NCI-H1436 treated with DMSO at 0.1 percent for 48 hours (cell line): Measurements from ENCODE around the gene C4A.
"Not testable (repeated sequence)": the region's sequence is repeated elsewhere in the genome, so short reads cannot be mapped to it uniquely, and the experiment has no call there.

Source experiments
- DNase-seq: peaks from one replicate; lab custom pipeline; 2025; lab: John Stamatoyannopoulos, UW

C4A gene

DNA sequence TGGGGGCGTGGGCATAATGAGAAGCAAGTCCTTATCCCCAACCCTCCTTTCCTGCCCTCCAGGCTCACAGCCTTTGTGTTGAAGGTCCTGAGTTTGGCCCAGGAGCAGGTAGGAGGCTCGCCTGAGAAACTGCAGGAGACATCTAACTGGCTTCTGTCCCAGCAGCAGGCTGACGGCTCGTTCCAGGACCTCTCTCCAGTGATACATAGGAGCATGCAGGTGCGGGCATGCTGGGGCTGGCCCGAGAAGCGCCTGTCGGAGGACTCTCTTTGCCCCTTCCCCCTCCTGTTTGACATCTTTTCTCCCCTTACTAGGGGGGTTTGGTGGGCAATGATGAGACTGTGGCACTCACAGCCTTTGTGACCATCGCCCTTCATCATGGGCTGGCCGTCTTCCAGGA, 46.8 kb downstream of the C4A start:
- DNase-seq: not testable (repeated sequence)

DNA sequence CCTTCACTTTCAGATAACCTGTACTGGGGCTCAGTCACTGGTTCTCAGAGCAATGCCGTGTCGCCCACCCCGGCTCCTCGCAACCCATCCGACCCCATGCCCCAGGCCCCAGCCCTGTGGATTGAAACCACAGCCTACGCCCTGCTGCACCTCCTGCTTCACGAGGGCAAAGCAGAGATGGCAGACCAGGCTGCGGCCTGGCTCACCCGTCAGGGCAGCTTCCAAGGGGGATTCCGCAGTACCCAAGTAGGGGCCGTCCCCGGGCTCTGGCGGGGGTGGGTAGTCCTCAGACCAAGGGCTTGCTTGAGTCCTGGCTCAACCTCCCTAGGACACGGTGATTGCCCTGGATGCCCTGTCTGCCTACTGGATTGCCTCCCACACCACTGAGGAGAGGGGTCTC, 47.7 kb downstream of the C4A start:
- DNase-seq: not testable (repeated sequence)

DNA sequence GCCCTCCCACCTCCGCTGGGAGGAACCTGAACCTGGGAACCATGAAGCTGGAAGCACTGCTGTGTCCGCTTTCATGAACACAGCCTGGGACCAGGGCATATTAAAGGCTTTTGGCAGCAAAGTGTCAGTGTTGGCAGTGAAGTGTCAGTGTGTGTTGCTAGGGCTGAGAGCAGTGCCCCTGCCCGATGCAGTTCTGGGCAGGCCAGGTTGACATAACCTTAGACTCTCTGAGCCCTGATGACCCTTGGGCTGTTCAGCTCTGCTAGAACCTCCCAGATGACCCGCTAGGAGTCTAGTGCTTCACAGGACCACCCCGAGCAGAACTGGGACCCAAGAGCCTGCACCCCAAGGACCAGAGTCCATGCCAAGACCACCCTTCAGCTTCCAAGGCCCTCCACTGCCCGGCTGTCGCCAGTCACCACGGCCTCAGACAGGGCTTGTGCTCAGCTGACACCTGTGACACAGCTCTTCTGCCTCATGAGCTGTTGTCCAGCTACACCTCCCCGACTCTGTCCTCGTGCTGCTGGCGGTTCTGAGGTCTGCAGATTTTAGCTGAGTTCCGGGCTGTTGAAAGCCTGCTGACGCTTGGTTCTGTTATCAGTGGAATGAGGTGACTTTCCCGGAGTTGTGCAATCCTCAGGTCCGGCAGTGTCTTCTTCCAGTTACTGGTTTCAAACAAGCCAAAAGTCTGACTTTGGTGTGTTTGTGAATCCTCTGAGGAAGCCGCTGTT, 53.6 kb downstream of the C4A start:
- not testable (repeated sequence) for DNase-seq

DNA sequence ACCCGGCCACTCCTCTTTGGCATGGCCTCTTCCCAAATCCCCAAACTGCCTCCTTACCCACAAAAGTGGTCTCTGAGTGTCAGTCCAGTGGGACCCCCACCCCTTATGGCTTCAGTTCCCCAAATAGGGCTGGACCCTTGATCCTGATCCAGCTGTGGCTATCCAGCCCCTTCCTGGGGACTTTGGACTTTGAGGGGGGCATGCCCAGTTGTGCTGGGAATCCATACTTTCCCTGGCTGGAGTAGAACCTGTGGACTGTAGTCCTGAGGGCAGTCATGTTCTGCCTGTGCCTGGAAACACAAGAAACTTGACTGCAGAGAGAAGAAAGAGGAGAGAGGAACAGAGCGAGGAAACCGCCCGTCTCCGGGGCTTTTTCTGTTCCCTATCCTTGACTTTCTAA, 55.3 kb downstream of the C4A start:
- DNase-seq: not testable (repeated sequence)

DNA sequence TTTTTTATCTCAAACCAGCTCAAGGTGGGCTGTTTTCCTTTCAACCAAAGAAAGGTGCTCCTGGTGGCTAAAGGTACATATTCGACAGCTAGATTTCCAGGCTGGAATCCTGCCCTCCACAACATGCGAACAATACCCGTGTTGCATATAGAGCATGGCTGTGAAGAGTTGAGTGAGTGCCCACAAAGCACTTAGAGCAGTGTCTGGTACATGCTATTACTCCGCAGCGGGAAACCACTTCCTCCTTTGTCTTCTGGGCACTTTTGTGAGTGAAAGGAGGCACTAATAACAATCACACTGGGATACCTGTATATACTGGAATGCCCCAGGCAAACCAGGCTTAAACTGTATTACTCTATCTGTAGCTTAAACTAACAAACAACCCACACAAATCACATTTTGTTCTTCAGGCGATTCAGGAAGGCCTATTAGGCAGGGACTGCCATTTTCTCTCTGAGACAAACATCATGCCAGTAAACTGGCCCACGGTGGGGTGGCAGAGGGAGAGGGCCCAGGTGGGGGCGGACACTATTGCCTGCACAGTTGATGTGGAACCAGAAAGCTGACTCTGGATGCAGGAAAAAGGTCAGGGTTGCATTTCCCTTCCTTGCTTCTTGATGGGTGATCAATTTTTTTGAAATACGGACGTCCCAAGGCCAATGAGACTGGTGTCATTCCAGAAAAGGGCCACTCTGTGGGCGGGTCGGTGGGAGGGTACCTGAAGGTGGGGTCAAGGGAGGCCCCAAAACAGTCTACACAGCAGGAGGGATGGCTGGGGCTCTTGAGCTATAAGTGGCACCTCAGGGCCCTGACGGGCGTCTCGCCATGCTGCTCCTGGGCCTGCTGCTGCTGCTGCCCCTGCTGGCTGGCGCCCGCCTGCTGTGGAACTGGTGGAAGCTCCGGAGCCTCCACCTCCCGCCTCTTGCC, 56.0 kb downstream of the C4A start, which contains the start of gene CYP21A2:
Gene CYP21A2 (plus strand): TSS at position 818 of the 927 bp plus-strand sequence. CDS start 8 bp downstream, at position 826.
- not testable (repeated sequence) for DNase-seq

DNA sequence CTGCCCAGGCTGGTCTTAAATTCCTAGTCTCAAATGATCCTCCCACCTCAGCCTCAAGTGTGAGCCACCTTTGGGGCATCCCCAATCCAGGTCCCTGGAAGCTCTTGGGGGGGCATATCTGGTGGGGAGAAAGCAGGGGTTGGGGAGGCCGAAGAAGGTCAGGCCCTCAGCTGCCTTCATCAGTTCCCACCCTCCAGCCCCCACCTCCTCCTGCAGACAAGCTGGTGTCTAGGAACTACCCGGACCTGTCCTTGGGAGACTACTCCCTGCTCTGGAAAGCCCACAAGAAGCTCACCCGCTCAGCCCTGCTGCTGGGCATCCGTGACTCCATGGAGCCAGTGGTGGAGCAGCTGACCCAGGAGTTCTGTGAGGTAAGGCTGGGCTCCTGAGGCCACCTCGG, 57.0 kb downstream of the C4A start:
- DNase-seq: not testable (repeated sequence)

DNA sequence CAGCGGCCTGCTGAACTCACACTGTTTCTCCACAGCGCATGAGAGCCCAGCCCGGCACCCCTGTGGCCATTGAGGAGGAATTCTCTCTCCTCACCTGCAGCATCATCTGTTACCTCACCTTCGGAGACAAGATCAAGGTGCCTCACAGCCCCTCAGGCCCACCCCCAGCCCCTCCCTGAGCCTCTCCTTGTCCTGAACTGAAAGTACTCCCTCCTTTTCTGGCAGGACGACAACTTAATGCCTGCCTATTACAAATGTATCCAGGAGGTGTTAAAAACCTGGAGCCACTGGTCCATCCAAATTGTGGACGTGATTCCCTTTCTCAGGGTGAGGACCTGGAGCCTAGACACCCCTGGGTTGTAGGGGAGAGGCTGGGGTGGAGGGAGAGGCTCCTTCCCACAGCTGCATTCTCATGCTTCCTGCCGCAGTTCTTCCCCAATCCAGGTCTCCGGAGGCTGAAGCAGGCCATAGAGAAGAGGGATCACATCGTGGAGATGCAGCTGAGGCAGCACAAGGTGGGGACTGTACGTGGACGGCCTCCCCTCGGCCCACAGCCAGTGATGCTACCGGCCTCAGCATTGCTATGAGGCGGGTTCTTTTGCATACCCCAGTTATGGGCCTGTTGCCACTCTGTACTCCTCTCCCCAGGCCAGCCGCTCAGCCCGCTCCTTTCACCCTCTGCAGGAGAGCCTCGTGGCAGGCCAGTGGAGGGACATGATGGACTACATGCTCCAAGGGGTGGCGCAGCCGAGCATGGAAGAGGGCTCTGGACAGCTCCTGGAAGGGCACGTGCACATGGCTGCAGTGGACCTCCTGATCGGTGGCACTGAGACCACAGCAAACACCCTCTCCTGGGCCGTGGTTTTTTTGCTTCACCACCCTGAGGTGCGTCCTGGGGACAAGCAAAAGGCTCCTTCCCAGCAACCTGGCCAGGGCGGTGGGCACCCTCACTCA, 57.7 kb downstream of the C4A start:
- DNase-seq: not testable (repeated sequence)

DNA sequence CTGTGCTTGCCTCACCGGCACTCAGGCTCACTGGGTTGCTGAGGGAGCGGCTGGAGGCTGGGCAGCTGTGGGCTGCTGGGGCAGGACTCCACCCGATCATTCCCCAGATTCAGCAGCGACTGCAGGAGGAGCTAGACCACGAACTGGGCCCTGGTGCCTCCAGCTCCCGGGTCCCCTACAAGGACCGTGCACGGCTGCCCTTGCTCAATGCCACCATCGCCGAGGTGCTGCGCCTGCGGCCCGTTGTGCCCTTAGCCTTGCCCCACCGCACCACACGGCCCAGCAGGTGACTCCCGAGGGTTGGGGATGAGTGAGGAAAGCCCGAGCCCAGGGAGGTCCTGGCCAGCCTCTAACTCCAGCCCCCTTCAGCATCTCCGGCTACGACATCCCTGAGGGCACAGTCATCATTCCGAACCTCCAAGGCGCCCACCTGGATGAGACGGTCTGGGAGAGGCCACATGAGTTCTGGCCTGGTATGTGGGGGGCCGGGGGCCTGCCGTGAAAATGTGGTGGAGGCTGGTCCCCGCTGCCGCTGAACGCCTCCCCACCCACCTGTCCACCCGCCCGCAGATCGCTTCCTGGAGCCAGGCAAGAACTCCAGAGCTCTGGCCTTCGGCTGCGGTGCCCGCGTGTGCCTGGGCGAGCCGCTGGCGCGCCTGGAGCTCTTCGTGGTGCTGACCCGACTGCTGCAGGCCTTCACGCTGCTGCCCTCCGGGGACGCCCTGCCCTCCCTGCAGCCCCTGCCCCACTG, 58.6 kb downstream of the C4A start:
- DNase-seq: not testable (repeated sequence)

DNA sequence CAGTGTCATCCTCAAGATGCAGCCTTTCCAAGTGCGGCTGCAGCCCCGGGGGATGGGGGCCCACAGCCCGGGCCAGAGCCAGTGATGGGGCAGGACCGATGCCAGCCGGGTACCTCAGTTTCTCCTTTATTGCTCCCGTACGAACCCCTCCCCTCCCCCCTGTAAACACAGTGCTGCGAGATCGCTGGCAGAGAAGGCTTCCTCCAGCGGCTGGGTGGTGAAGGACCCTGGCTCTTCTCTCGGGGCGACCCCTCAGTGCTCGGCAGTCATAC, 59.1 kb downstream of the C4A start:
- DNase-seq: not testable (repeated sequence)

DNA sequence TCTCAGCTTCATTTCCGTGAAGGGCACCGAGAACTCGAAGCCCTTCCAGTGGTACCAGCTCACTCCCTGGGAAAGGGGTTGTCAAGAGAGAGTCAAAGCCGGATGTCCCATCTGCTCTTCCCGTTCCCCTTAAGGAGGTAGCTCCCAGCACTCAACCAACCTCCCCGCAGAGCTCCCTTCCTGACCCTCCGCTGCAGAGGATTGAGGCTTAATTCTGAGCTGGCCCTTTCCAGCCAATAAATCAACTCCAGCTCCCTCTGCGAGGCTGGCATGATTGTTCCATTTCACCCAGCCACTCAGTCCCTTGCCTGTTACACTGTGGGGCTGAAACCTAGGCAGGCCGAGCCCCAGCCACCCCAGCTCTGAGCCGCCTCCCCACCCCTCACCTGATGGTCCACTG, 59.5 kb downstream of the C4A start:
- not testable (repeated sequence) for DNase-seq

DNA sequence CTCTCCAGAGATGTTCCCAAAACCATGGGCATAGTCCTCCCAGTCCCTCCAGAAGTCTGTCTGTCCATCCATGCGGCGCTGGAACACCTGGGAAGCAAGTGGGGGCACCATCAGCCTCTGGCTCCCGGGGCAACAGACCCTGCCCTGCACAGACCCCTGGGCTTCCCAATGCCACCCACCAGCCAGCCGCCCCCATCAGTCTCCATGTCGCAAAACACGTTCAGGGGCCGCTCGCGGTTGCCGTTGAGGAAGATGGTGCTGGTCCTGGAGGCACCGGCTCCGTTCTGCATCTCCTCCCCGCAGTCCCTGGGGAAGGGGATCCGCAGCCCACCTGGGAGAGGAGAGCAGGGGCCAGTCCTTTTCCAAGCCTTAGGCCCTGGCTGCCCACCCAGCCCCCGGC, 60.4 kb downstream of the C4A start:
- not testable (repeated sequence) for DNase-seq

DNA sequence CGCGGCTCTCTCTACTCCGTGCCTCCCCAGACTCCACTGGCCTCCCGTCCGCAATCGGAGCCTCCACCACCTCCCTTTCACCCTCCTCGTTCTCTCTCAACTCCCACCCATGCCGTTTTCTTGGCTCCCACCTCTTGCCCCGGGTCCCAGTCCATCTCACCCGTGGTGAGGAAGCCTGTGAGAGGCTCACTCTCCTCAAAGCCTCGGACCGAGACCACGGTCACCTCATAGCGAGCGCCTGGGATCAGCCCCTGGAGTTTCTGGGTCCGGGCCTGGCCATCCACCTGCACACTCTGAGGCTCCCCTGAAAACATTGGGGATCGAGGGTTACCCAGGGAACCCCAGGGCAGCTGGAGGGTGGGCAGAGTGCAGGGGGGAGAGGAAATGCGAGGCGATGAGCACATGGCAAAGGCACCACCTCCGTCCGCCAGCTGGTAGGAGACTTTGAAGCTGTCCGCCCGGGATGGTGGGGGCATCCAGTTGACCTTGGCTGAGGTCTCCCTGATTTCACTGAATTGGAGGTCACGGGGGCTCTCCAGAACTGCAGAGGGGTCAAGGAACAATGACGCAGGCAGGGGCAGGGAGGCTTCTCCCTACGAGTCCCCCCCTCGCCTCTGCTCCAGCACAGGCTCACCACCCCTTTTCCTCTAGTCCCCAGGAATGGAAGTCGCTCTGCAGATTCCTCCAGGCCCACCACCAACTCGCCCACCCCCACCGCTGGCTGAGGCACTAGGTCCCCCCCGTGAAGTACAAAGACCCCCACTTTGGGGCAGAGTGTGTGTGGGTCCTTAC, 61.9 kb downstream of the C4A start:
- DNase-seq: not testable (repeated sequence)

DNA sequence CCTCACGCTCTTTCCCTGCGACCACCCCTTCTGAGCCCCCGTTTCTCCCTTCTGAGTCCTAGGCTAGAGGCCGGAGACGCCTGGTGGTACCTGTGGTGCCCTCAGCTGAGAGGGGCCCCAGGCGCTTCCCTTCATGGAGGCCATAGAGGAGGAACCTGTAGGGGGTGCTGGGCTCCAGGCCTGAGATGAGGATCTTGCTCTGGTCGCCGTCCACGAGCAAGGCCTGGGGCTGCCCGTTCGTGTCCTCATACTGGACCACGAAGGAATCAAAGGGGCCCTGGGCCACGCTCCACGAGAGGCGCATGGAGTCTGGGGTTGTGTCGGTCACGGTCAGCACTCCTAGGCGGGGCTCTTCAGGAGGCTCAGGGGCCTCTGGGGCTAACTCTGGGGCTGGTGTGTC, 63.1 kb downstream of the C4A start:
- not testable (repeated sequence) for DNase-seq

DNA sequence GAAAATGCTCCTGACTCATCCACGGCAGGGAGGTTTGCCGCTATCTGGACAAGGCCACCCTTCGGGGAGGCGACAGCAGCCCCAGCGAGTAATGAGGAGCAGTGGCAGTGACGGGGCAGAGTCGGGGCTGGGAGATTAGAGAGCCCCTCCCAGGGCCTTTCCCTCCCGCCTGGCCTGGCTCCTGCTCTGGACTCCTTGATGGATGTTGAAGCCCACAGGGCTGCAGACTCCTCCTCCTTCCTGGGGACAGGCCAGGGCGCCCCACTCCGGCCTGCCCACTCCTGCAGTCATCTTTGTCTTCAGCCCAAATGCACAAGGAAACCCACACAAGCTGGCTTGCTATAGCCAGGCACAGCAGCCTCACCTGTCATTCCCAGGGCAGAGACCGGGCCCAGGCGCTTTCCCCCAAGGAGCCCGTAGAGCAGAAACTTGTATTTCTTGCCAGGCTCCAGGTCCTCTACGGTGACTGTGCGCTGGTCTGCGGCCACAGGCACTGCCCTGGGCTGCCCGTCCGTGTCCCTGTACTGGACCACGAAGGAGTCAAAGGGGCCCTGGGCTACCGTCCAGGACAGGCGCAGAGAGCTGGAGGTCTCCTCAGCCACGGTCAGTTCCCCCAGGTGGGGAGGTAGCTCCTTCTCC, 64.1 kb downstream of the C4A start:
- no peak for DNase-seq

DNA sequence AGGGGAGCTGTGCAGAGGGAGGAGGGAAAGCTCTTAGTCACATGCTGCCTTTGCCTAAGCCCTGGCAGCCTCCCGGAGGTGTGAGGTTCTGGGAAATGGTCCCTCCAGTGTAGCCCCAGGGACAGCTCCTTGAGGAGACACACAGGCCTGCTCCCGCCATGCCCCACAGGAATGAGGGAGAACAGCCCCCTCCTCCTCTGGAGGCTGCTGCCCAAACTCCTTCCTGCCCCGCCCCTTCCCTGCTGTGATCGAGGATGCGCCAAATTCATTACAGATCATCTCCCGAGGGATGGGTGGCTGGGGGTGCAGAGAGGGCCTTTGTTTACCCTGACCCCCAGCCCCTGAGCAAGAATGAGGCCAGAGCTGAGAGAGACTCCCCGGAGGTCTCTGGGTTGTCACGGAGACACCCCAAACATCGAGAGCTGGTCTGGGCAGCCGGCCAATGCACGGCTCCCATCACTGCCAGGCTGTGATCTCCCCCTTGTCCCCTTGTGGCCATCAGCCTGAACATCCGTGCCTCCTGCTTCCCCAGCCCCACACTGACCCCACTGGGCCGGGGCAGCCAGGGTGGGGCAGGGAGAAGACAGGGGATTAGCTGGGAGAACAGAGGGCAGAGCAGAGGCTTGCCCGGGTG, 64.7 kb downstream of the C4A start:
- DNase-seq: no peak

DNA sequence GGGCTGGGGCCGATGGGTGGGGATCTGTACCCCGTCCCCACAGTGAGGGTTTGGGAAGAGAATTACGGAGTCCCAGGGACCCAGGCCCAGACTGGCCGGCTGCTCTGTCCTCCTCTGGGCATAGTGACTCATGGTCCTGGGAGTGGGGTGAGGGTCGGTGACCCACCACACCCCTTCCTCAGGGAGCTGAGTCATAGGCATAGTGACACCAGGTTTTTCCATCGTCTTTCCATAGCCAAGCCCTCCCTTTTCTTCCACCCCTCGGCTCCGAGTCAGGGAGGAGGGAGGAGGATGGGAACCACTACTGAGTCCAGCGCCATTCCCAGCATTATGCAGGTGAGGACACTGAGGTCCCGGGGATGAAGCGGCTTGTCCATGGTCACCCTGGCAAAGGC, 65.2 kb downstream of the C4A start:
- DNase-seq: no peak

DNA sequence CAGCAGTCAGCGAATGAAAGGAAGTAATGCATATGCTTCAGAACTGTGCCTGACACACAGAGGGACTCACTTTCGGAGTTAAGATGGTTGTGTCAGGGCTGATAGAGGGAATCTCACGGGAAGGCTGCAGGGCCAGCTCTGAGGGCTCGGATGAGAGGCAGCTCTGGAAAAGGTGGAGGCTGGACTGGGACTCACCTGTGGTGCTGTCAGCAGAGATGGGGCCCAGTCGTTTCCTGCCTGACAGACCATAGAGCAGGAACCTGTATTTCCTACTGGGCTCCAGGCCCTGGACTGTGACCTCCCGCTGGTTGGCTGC, 65.6 kb downstream of the C4A start:
- no peak for DNase-seq

DNA sequence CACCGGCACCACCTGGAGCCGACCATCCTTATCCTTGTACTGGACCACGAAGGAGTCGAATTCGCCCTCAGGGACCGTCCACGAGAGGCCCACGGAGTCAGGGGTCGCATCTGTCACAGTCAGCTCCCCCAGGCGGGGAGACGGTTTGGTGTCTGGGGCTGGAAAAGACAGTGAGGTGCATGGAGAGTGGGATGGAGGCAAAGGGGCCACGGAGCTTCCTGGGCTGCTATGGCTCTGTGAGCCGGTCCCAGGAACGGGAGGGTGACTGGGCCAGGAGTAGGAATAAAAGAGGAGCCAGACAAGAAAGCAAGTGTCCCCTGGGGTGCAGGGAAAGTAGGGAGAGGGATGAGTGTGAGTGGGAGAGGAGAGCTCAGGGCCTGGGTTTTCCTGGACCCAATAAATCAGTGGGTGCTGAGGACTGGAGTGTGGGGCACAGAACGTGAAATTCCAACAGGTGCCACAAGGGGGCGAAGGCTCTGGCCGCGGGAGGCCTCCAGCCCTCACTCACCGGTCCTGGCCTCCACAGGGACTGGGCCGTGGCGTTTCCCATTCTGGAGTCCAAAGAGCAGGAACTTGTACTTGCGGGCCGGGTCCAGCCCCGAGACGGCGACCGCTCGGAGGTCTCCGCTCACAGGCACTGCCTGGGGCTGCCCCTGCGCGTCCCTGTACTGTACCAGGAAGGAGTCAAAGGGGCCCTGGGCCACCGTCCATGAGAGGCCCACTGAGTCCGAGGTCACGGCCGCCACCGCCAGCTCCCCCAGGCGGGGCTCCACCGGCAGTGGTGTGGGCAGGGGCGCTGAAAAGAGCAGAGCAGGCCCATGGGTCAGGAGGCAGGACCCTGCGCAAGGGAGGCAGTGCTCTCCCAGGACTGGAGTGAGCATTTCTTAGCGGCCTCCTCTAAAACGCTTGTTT, 66.3 kb downstream of the C4A start:
- no peak for DNase-seq

DNA sequence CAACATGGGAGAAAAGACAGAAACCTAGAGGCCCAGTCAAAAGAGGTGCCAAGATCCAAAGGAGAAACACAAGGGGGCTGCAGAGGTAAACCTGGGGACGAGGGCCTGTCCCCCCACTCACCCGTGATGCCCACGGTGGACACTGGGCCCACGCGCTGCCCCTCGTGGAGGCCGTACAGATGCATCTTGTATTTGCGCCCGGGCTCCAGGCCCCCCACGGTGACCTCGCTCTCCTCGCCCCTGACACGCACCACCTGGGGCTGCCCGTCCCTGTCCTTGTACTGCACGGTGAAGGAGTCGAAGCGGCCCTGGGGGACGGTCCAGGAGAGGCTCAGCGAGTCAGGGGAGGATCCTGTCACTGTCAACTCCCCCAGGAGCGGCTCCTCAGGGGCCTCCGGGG, 67.3 kb downstream of the C4A start:
- DNase-seq: not testable (repeated sequence)
